Diencephalon (tissue), 1 donor: ENCODE results near the gene AMY2B. TPM values are rescaled to one million over a fixed set of nuclear protein-coding genes. Genes with fewer than 3 reads are reported as not detected.

Experiments
- total RNA-seq: library from RNA; depleted of rRNA; stranded (reverse); fragments of >200 nt; gene quantifications from one replicate; pipeline ENCODE4 v1.2.3, GENCODE V29; 2014

The AMY2B gene
- total RNA-seq, result 79.4 TPM

GRCh38 chr1:103571289-103571688 is at the start of gene AMY2B:
TSS of gene AMY2B (plus strand) at chr1:103571589. CDS start at chr1:103571603, 14 bp downstream.

GRCh38 chr1:103525607-103526507 is 45.5 kb upstream of the AMY2B start, which contains the start of gene RNPC3:
TSS of gene RNPC3 (plus strand) at chr1:103525699. CDS start at chr1:103526071, 372 bp downstream.

GRCh38 chr1:103616994-103617477 is 45.6 kb downstream of the AMY2B start, which contains the start of gene AMY2A:
TSS of gene AMY2A (plus strand) at chr1:103617427. CDS start at chr1:103617441, 14 bp downstream.

Other genes with a start within 250 kb of the AMY2B start
- gene RNPC3, start 45.9 kb upstream of the AMY2B start, total RNA-seq, result 26.5 TPM
- not detected for gene AMY2A, start 45.8 kb downstream of the AMY2B start, total RNA-seq
- not detected for gene AMY1A, start 84.2 kb downstream of the AMY2B start, total RNA-seq
- not detected for gene AMY1B, start 124.6 kb downstream of the AMY2B start, total RNA-seq
- gene AMY1C, start 178.3 kb downstream of the AMY2B start, total RNA-seq, result not detected